H1 (cell line): ENCODE results near the gene HES3. TPM values are rescaled to one million over a fixed set of nuclear protein-coding genes. Genes with fewer than 3 reads are reported as not detected.

ENCODE experiments used
- CTCF ChIA-PET: fragments of 300-600 bp; sonication (Branson Sonifier 250); formaldehyde crosslinking; loops from one replicate; lab custom pipeline; 2021; ENCODE audit not compliant: partially characterized antibody; lab: Charles Lee
- POLR2A ChIA-PET: fragments of 300-600 bp; sonication (Branson Sonifier 250); formaldehyde crosslinking; loops from one replicate; lab custom pipeline; 2021; ENCODE audit warnings: inconsistent platforms; ENCODE audit not compliant: partially characterized antibody; lab: Charles Lee
- DNase-seq, 2 experiments: peaks; one replicate each; pipeline versions ENCODE4 v3.0.0 to v3.0.0-alpha.2; 2010 to 2022; ENCODE audit warnings: low spot score in 2 of 2, low read depth in 1 of 2, mixed read lengths in 1 of 2
- FAIRE-seq: peaks from 2 replicates; lab custom pipeline; 2011; peaks lifted over from hg19 to GRCh38; lab: Jason Lieb, UNC
- H2AFZ ChIP-seq: 2 replicates; pipeline ENCODE4 v1.8.1; 2012; ENCODE audit warnings: low read length, inconsistent platforms
- H2AK5ac ChIP-seq: 2 replicates; pipeline ENCODE4 v1.6.1; 2013; ENCODE audit warnings: low read depth, low read length
- H2BK120ac ChIP-seq: replicated peaks from 2 replicates; pipeline ENCODE3; 2013; ENCODE audit warnings: low read depth, low read length, inconsistent platforms
- H2BK12ac ChIP-seq: 2 replicates; pipeline ENCODE4 v1.6.1; 2013; ENCODE audit warnings: low read depth, low read length
- H2BK15ac ChIP-seq: 2 replicates; pipeline ENCODE4 v1.6.1; 2013; ENCODE audit warnings: low read length
- H2BK20ac ChIP-seq: 2 replicates; pipeline ENCODE4 v1.6.1; 2013; ENCODE audit warnings: low read length
- H2BK5ac ChIP-seq: 2 replicates; pipeline ENCODE4 v1.6.1; 2013; ENCODE audit warnings: low read depth, low read length
- H3K14ac ChIP-seq: 2 replicates; pipeline ENCODE4 v1.6.1; 2013; ENCODE audit warnings: inconsistent platforms; ENCODE audit not compliant: insufficient read length
- H3K18ac ChIP-seq: 2 replicates; pipeline ENCODE4 v1.6.1; 2013; ENCODE audit warnings: low read length; ENCODE audit errors: extremely low read depth
- H3K23ac ChIP-seq: 2 replicates; pipeline ENCODE4 v1.6.1; 2013; ENCODE audit warnings: inconsistent platforms; ENCODE audit not compliant: insufficient read length
- H3K23me2 ChIP-seq: 2 replicates; pipeline ENCODE4 v1.6.1; 2013; ENCODE audit warnings: low read depth, low read length
- H3K27ac ChIP-seq: 2 replicates; pipeline ENCODE4 v1.6.1; 2011; ENCODE audit warnings: low read depth, low read length, inconsistent platforms
- H3K27me3 ChIP-seq, 4 experiments: replicated peaks in 1 of 4; 1 replicate in 1 of 4; 2 replicates in 3 of 4; pipeline versions ENCODE4 v1.6.1 to v1.8.1; 2011 to 2013; ENCODE audit warnings: low read length in 3 of 4, mild to moderate bottlenecking in 3 of 4, inconsistent platforms in 2 of 4, mixed read lengths in 2 of 4, moderate library complexity in 1 of 4; ENCODE audit not compliant: control insufficient read depth in 3 of 4, insufficient read depth in 3 of 4; ENCODE audit errors: extremely low read depth in 1 of 4
- H3K36me3 ChIP-seq, 4 experiments: 2 replicates each; pipeline versions ENCODE4 v1.6.1 to v1.8.1; 2011 to 2013; ENCODE audit warnings: mild to moderate bottlenecking in 4 of 4, low read length in 3 of 4, moderate library complexity in 2 of 4, control low read depth in 1 of 4, inconsistent platforms in 1 of 4; ENCODE audit not compliant: insufficient read depth in 4 of 4, control insufficient read depth in 2 of 4
- H3K4ac ChIP-seq: replicated peaks from 2 replicates; pipeline ENCODE3; 2013; ENCODE audit warnings: low read length, low read depth, mixed read lengths, inconsistent platforms; ENCODE audit not compliant: insufficient read length
- H3K4me1 ChIP-seq, 4 experiments: replicated peaks in 1 of 4; 1 replicate in 1 of 4; 2 replicates in 3 of 4; pipeline versions ENCODE4 v1.6.1 to v1.8.1; 2011 to 2013; ENCODE audit warnings: low read length in 3 of 4, inconsistent platforms in 2 of 4, mixed read lengths in 1 of 4; ENCODE audit not compliant: insufficient read depth in 4 of 4, control insufficient read depth in 3 of 4
- H3K4me2 ChIP-seq, 2 experiments: 2 replicates each; pipeline versions ENCODE4 v1.6.1 to v1.8.1; 2011 to 2013; ENCODE audit warnings: low read depth in 2 of 2, low read length in 2 of 2, control low read depth in 1 of 2, inconsistent platforms in 1 of 2, mild to moderate bottlenecking in 1 of 2; ENCODE audit not compliant: insufficient read depth in 1 of 2
- H3K4me3 ChIP-seq, 4 experiments: fragments of 200-600, 300-600 bp in 1 of 4; sonication (generic), shearing (Covaris generic), sonication (Bioruptor Twin) in 1 of 4; 2 replicates each; pipeline versions ENCODE4 v1.5.1 to v1.8.1; 2011 to 2016; ENCODE audit warnings: low read length in 4 of 4, low read depth in 3 of 4, control low read depth in 2 of 4, inconsistent platforms in 2 of 4, mild to moderate bottlenecking in 2 of 4, mixed read lengths in 1 of 4, moderate library complexity in 1 of 4; ENCODE audit not compliant: insufficient read depth in 2 of 4; ENCODE audit errors: extremely low read depth in 1 of 4
- H3K56ac ChIP-seq: replicated peaks from 2 replicates; pipeline ENCODE3; 2013; ENCODE audit warnings: low read depth, mild to moderate bottlenecking, mixed read lengths, low read length, inconsistent platforms; ENCODE audit not compliant: insufficient read length
- H3K79me1 ChIP-seq: 2 replicates; pipeline ENCODE4 v1.6.1; 2013; ENCODE audit warnings: low read depth, low read length, control low read depth
- H3K79me2 ChIP-seq, 2 experiments: 2 replicates each; pipeline versions ENCODE4 v1.6.1 to v1.8.1; 2012 to 2013; ENCODE audit warnings: low read length in 2 of 2, mild to moderate bottlenecking in 2 of 2, inconsistent platforms in 1 of 2; ENCODE audit not compliant: insufficient read depth in 2 of 2, control insufficient read depth in 1 of 2
- H3K9ac ChIP-seq, 4 experiments: replicated peaks in 1 of 4; 1 replicate in 1 of 4; 2 replicates in 3 of 4; pipeline versions ENCODE4 v1.6.1 to v1.8.1; 2011 to 2013; ENCODE audit warnings: low read depth in 3 of 4, low read length in 3 of 4, control low read depth in 2 of 4, mild to moderate bottlenecking in 2 of 4, moderate library complexity in 2 of 4, inconsistent platforms in 1 of 4; ENCODE audit errors: extremely low read depth in 1 of 4
- H3K9me3 ChIP-seq, 2 experiments: 2 replicates each; pipeline versions ENCODE4 v1.6.1 to v1.8.1; 2012 to 2013; ENCODE audit warnings: mild to moderate bottlenecking in 2 of 2, moderate library complexity in 2 of 2, control low read depth in 1 of 2, inconsistent platforms in 1 of 2, low read depth in 1 of 2, low read length in 1 of 2, mixed read lengths in 1 of 2; ENCODE audit not compliant: insufficient read depth in 2 of 2
- H4K20me1 ChIP-seq, 2 experiments: replicated peaks in 1 of 2; 2 replicates each; pipeline versions ENCODE3 to v1.8.1; 2011 to 2013; ENCODE audit warnings: inconsistent platforms in 2 of 2, low read length in 2 of 2, mild to moderate bottlenecking in 1 of 2; ENCODE audit not compliant: insufficient read depth in 2 of 2, control insufficient read depth in 1 of 2
- H4K5ac ChIP-seq: 2 replicates; pipeline ENCODE4 v1.6.1; 2013; ENCODE audit warnings: low read length, low read depth, mixed read lengths, inconsistent platforms; ENCODE audit not compliant: insufficient read length
- H4K8ac ChIP-seq: 2 replicates; pipeline ENCODE4 v1.8.0; 2013; ENCODE audit warnings: mild to moderate bottlenecking, moderate library complexity, low read length, inconsistent platforms; ENCODE audit not compliant: insufficient read depth; ENCODE audit errors: extremely low read depth
- H4K91ac ChIP-seq: replicated peaks from 2 replicates; pipeline ENCODE3; 2013; ENCODE audit warnings: low read length, mixed read lengths, inconsistent platforms; ENCODE audit not compliant: insufficient read length
- RXRA ChIP-seq: IDR thresholded peaks from 2 replicates; pipeline ENCODE4 v1.6.1; 2011; ENCODE audit warnings: low read depth, mild to moderate bottlenecking, low read length, moderate library complexity; ENCODE audit not compliant: insufficient read depth
- WGBS, 2 experiments: shearing (Covaris generic) in 1 of 2; methylation state at CpG; one replicate each; pipeline versions ENCODE4 v1.1.6 to v1.1.7; 2013 to 2015; ENCODE audit warnings: low lambda C conversion rate in 2 of 2, mixed read lengths in 2 of 2, inconsistent platforms in 1 of 2, low coverage in 1 of 2, missing lambda C conversion rate in 1 of 2; ENCODE audit not compliant: insufficient replicate concordance in 2 of 2, insufficient coverage in 1 of 2, insufficient read length in 1 of 2; ENCODE audit errors: extremely low coverage in 1 of 2, missing lambda C conversion rate in 1 of 2; 5-methylcytosine and 5-hydroxymethylcytosine counted together
- polyA plus RNA-seq, 7 experiments: library from polyadenylated mRNA; depleted of rRNA in 3 of 7; stranded (reverse) in 5 of 7; unstranded in 2 of 7; fragments of >200 nt in 5 of 7; fragments of 200-250 nt in 2 of 7; gene quantifications; 1 replicate in 5 of 7; 2 replicates in 1 of 7; 4 replicates in 1 of 7; pipeline versions ENCODE4 v1.2.1 to v1.2.3, GENCODE V29; 2011 to 2013; ENCODE audit warnings: missing spikeins in 2 of 7, mixed read lengths in 2 of 7
- total RNA-seq: library from RNA; stranded (reverse); fragmentation: NEBNext Ultra II Directional; extraction: Animal tissue kit (Norgen Biotek cat#: 25700); gene quantifications from 2 replicates; pipeline ENCODE4 v1.2.1, GENCODE V29; 2021

The HES3 gene
- total and polyA plus RNA-seq, 2 of the 8 experiments (the other 6 are each of a cell fraction or from before 2014, with no cell fraction given), result 38.8 to 54.3 TPM

GRCh38 chr1:6261615-6261995 lies 17.6 kb downstream of the HES3 start:
- Histone ChIP-seq H3K4me2 (peak overlapping the region; percentile 70 to 85), H3K9me3 (no peaks in the 10 kb centered on the region)
- TF ChIP-seq RXRA, result no peak
- TF ChIP-seq, all 59 proteins: peak for 0
- ChIA-PET CTCF (interaction anchor here (1.0 to 3.0 kb wide), 7 partner anchors 15 to 134 kb away, joined by 3 to 16 read pairs (median 8); no protein-coding TSS in a partner anchor), POLR2A (interaction anchor here (1.3 to 2.8 kb wide), 3 partner anchors 13 to 18 kb away, joined by 3 to 17 read pairs (median 4); partner anchors contain the start of gene HES3)
- H2BK15ac ChIP-seq, result no peak overlapping the region
- no peak overlapping the region for H4K8ac ChIP-seq
- no peak overlapping the region for H2BK20ac ChIP-seq
- peak overlapping the region; percentile 30 to 87 (median 40) for H3K4me3 ChIP-seq
- peaks cover 0 to 13% (median 3%) of the 10 kb centered on the region in 4 experiments; a peak in 6 of 7 replicates for H3K4me1 ChIP-seq
- H4K5ac ChIP-seq, result no peak overlapping the region
- peaks cover 7% of the 10 kb centered on the region; the same call in 1 of the 2 replicates for H3K23me2 ChIP-seq
- no peak overlapping the region for H2BK120ac ChIP-seq
- no peak overlapping the region for H3K56ac ChIP-seq
- WGBS, 2 experiments, result 34% methylated on average over 4 of the region's 15 CpGs; no CpG with 5 or more reads in 1 of the 2 experiments
- H3K23ac ChIP-seq, result no peak overlapping the region
- no peaks in the 10 kb centered on the region for H3K79me2 ChIP-seq
- no peaks in the 10 kb centered on the region for H3K79me1 ChIP-seq
- H3K27me3 ChIP-seq, result peaks cover 0 to 20% (median 13%) of the 10 kb centered on the region in 4 experiments; a peak in 3 of 7 replicates
- no peak overlapping the region for H2AFZ ChIP-seq
- H3K18ac ChIP-seq, result no peak overlapping the region
- no peak overlapping the region for H3K4ac ChIP-seq
- H3K27ac ChIP-seq, result no peak overlapping the region
- no peak overlapping the region for H4K91ac ChIP-seq
- 0 out of 7 replicates have a peak overlapping the region, but pooled peaks of 1 of the 4 experiments have one; percentile 1 for H3K9ac ChIP-seq
- H3K36me3 ChIP-seq, result no peaks in the 10 kb centered on the region
- no peak overlapping the region for H2BK12ac ChIP-seq
- peaks cover 13 to 23% of the 10 kb centered on the region in 2 experiments for H4K20me1 ChIP-seq
- no peak for FAIRE-seq
- H2AK5ac ChIP-seq, result no peak overlapping the region
- no peak for DNase-seq
- no peak overlapping the region for H2BK5ac ChIP-seq
- H3K14ac ChIP-seq, result no peak overlapping the region
